H1 (cell line): ENCODE results near the gene IDH2. TPM values are rescaled to one million over a fixed set of nuclear protein-coding genes. Genes with fewer than 3 reads are reported as not detected.

Experiments
- GABPA ChIP-seq: IDR thresholded peaks from 2 replicates; pipeline ENCODE4 v1.6.1; 2011; ENCODE audit warnings: mild to moderate bottlenecking, low read length, moderate library complexity, borderline replicate concordance; ENCODE audit not compliant: insufficient read depth
- SIN3A ChIP-seq, 2 experiments: IDR thresholded peaks in 1 of 2; conservative IDR thresholded peaks in 1 of 2; 2 replicates each; pipeline ENCODE4 v1.6.1; 2011 to 2012; ENCODE audit warnings: low read length in 2 of 2, improper control_type of control experiment in 1 of 2, low read depth in 1 of 2, mild to moderate bottlenecking in 1 of 2
- USF2 ChIP-seq: IDR thresholded peaks from 2 replicates; pipeline ENCODE4 v1.6.1; 2011; ENCODE audit warnings: low read length, improper control_type of control experiment
- polyA plus RNA-seq, 7 experiments: library from polyadenylated mRNA; depleted of rRNA in 3 of 7; stranded (reverse) in 5 of 7; unstranded in 2 of 7; fragments of >200 nt in 5 of 7; fragments of 200-250 nt in 2 of 7; gene quantifications; 1 replicate in 5 of 7; 2 replicates in 1 of 7; 4 replicates in 1 of 7; pipeline versions ENCODE4 v1.2.1 to v1.2.3, GENCODE V29; 2011 to 2013; ENCODE audit warnings: missing spikeins in 2 of 7, mixed read lengths in 2 of 7
- total RNA-seq: library from RNA; stranded (reverse); fragmentation: NEBNext Ultra II Directional; extraction: Animal tissue kit (Norgen Biotek cat#: 25700); gene quantifications from 2 replicates; pipeline ENCODE4 v1.2.1, GENCODE V29; 2021

The IDH2 gene
- total and polyA plus RNA-seq, 2 of the 8 experiments (the other 6 are each of a cell fraction or from before 2014, with no cell fraction given): 64.2 to 84.6 TPM

- no peak for TF ChIP-seq SIN3A (conservative IDR thresholded peaks at IDR 0.05 in 1 of 2, IDR thresholded peaks at IDR 0.05 in 1 of 2; ENCODE audit: low read depth in 1 of 2, low read length in 2 of 2)
- TF ChIP-seq GABPA: no peak
- no peak for TF ChIP-seq USF2
Observed at GRCh38 chr15:90063770-90064247, 38.5 kb downstream of the IDH2 start (continued).
